GM12873 (cell line): ENCODE data around the gene APBB3.

Experiments used
- TF ChIP-seq, protein P1 (sequence below): IDR thresholded peaks from 2 replicates; pipeline ENCODE4 v1.5.1; 2012; ENCODE audit warnings: low read depth, mild to moderate bottlenecking, moderate library complexity, low read length, control low read depth; ENCODE audit not compliant: insufficient read depth; ENCODE audit errors: missing control alignments

APBB3 gene

GRCh38 chr5:140590861-140591260, 26.5 kb upstream of the APBB3 start:
- TF ChIP-seq, protein P1, sequence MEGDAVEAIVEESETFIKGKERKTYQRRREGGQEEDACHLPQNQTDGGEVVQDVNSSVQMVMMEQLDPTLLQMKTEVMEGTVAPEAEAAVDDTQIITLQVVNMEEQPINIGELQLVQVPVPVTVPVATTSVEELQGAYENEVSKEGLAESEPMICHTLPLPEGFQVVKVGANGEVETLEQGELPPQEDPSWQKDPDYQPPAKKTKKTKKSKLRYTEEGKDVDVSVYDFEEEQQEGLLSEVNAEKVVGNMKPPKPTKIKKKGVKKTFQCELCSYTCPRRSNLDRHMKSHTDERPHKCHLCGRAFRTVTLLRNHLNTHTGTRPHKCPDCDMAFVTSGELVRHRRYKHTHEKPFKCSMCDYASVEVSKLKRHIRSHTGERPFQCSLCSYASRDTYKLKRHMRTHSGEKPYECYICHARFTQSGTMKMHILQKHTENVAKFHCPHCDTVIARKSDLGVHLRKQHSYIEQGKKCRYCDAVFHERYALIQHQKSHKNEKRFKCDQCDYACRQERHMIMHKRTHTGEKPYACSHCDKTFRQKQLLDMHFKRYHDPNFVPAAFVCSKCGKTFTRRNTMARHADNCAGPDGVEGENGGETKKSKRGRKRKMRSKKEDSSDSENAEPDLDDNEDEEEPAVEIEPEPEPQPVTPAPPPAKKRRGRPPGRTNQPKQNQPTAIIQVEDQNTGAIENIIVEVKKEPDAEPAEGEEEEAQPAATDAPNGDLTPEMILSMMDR, result no peak

DNA sequence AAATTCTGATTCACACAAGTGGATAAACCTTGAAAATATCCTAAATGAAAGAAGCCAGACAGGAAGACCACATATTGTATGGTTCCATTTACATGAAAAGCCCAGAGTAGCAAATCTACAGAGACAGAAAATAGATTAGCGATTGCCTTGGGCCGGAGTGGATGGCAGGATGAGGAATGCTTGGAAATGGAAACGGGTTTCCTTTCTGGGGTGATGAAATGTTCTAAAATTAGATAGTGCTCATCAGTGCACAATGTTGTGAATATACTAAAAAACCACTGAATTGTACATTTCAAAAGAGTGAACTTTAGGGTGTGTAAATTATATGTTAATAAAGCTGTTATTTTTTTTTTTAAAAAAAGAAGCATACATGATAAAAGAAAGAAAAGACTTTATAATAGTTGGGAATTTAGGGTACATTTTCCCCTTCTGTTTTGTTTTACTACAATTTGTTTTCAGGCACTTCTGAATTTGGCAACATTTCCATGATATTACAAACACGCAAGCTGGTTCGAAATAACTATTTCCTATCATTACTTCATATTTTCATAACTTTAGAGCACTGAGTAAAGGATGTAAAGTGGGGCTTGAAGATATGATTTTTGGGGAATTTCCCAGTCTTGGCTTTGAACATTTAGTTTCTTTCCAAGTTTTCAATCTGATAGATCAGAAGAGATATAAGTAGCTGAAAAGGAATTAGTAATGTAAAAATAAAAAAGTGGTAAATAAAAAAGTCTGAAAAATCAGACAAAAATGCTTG, 24.1 kb upstream of the APBB3 start:
- TF ChIP-seq, protein P1, result no peak

DNA sequence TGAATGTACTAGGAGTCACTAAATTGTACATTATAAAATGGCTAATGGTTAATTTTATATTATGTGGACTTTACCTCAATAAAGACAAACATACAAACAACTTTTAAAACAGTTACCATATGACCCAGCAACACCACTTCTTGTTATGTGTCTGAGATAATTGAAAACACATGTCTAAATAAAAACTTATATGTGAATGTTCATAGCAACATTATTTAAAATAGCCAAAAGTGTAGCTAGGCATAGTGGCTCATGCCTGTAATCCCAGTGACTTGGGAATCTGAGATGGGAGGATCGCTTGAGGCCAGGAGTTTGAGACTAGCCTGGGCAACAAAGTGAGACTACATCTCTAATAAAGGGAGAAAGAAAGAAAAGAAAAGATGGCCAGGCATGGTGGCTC, 23.1 kb upstream of the APBB3 start:
- TF ChIP-seq, protein P1, result no peak

- TF ChIP-seq, protein P1, result no peak
These were observed 12.4 kb upstream of the APBB3 start for GRCh38 chr5:140576776-140577201.

DNA sequence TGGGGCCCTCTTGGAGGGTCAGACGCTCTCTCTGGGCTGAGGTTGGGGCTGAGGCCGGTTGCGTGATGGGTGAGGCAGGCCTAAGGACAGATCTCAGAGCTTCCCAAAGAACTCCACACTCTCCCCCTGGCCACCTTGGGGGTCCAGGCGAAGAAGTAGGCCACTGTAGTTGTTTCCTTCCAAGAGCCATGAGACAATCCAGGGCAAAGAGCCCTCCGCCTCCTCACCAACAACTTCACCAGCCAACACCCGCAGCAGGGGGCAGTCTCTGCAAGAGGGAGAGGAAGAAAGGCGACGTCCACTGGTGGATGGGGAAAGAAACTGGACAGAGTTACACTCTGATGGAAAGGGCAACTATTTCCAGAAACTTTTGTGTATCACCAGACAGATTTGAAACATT, 10.9 kb upstream of the APBB3 start:
- TF ChIP-seq, protein P1, result no peak

DNA sequence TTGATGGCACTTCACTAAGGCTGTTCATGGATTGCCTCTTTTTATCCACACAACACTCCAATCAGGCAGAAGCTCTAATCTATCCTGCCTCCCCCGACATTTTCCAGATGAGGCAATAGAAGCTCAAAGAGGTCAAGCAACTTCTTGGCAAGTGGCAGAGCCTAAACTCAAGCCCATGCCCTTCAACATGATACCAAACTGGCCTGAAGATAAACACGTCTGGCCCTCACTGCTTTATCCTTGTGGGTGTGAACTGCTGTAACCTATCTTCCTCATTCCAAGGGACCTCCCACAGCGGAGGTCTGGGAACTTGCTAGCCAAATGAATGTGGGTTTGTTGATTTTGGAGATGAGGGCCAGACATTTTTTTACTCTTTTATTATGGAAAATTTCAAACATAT, 9.8 kb upstream of the APBB3 start:
- TF ChIP-seq, protein P1, result no peak

DNA sequence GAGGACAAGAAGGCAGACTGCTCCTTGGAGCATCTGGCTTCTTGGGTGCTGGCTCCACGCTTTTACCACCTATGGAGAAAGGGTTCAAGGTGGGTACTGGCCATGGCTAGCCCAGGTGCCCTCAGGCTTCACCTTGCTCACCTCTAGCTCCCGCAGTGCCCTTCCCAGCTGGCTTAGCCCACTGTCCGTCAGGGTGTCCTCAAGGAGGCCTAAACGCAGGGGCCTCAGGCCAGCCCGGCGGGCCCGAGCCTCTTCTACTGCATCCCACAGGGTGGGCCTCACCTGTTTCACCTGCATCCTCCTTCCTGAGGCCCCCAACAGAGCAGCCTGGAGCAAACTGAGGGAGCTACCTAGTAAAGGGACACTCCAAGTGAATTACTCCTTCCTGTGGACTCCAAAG, 9.3 kb upstream of the APBB3 start:
- TF ChIP-seq, protein P1, result no peak

DNA sequence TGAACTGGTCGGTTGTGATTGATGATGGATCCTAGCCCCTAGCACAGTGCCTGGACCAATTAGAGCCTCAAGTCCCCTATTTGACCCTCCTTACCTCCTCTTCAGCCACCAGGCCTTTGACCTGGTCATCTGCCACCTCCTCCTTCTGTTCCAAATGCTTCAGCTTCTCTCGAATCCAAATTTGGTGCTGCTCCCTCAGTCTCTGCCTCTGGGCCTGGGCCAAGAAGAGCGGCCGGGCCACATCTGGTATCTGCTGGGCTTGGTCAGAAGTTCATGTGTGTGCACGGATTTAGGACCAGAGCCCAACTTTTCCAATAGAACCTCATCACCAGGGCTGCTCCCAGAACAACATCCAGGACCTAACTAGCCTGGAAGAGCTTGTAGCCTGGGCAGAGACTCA, 6.7 kb upstream of the APBB3 start:
- TF ChIP-seq, protein P1, result no peak
